Keratinocyte (primary cell): ENCODE results near the gene OR1S1. TPM values are rescaled to one million over a fixed set of nuclear protein-coding genes. Genes with fewer than 3 reads are reported as not detected.
A peak's percentile ranks its signal among the peaks of the same experiment; 100 is the strongest.

Experiments used
- DNase-seq: peaks from one replicate; pipeline ENCODE4 v3.0.0-alpha.2; 2011; ENCODE audit warnings: low read depth, missing footprints, low spot score
- FAIRE-seq: peaks from 2 replicates; lab custom pipeline; 2011; peaks lifted over from hg19 to GRCh38; lab: Jason Lieb, UNC
- H2AFZ ChIP-seq: 2 replicates; pipeline ENCODE4 v1.6.0; 2012; ENCODE audit warnings: low read length, control low read depth, inconsistent platforms; ENCODE audit not compliant: control insufficient read depth
- H3K27ac ChIP-seq: 2 replicates; pipeline ENCODE4 v1.5.1; 2011; ENCODE audit warnings: low read length; ENCODE audit not compliant: control insufficient read depth, insufficient read depth
- H3K27me3 ChIP-seq: 3 replicates; pipeline ENCODE4 v1.6.0; 2011; ENCODE audit warnings: low read length; ENCODE audit not compliant: control insufficient read depth, insufficient read depth; ENCODE audit errors: extremely low read depth
- H3K36me3 ChIP-seq, 2 experiments: 2 replicates in 1 of 2; 3 replicates in 1 of 2; pipeline ENCODE4 v1.5.1; 2011; ENCODE audit warnings: low read length in 2 of 2, mild to moderate bottlenecking in 1 of 2; ENCODE audit not compliant: control insufficient read depth in 2 of 2, insufficient read depth in 2 of 2; ENCODE audit errors: extremely low read depth in 1 of 2
- H3K4me1 ChIP-seq: 3 replicates; pipeline ENCODE4 v1.5.1; 2011; ENCODE audit warnings: low read length; ENCODE audit not compliant: control insufficient read depth, insufficient read depth; ENCODE audit errors: extremely low read depth
- H3K4me2 ChIP-seq: 3 replicates; pipeline ENCODE4 v1.6.0; 2011; ENCODE audit warnings: low read depth, low read length; ENCODE audit not compliant: control insufficient read depth, insufficient read depth; ENCODE audit errors: extremely low read depth
- H3K4me3 ChIP-seq, 3 experiments: fragments of 200-600 bp in 1 of 3; sonication (generic) in 1 of 3; 2 replicates in 2 of 3; 3 replicates in 1 of 3; pipeline ENCODE4 v1.5.1; 2011 to 2016; ENCODE audit warnings: low read length in 3 of 3, mild to moderate bottlenecking in 3 of 3, control low read depth in 2 of 3, inconsistent platforms in 1 of 3, low read depth in 1 of 3, mixed read lengths in 1 of 3, mixed run types in 1 of 3, moderate library complexity in 1 of 3; ENCODE audit not compliant: control insufficient read depth in 2 of 3, insufficient read depth in 2 of 3; ENCODE audit errors: extremely low read depth in 1 of 3
- H3K79me2 ChIP-seq: 2 replicates; pipeline ENCODE4 v1.6.0; 2012; ENCODE audit warnings: low read length; ENCODE audit not compliant: control insufficient read depth, insufficient read depth
- H3K9ac ChIP-seq: 3 replicates; pipeline ENCODE4 v1.6.0; 2011; ENCODE audit warnings: low read length; ENCODE audit not compliant: control insufficient read depth, insufficient read depth; ENCODE audit errors: extremely low read depth
- H3K9me1 ChIP-seq: 3 replicates; pipeline ENCODE4 v1.6.0; 2011; ENCODE audit warnings: low read length; ENCODE audit not compliant: control insufficient read depth, insufficient read depth; ENCODE audit errors: extremely low read depth
- H3K9me3 ChIP-seq: 2 replicates; pipeline ENCODE4 v1.5.1; 2012; ENCODE audit warnings: low read depth, low read length; ENCODE audit not compliant: control insufficient read depth
- H4K20me1 ChIP-seq: 3 replicates; pipeline ENCODE4 v1.6.0; 2011; ENCODE audit warnings: low read length; ENCODE audit not compliant: control insufficient read depth, insufficient read depth; ENCODE audit errors: extremely low read depth
- EZH2 ChIP-seq: IDR thresholded peaks from one replicate; pipeline ENCODE4 v1.6.1; 2012; ENCODE audit warnings: inconsistent platforms, mild to moderate bottlenecking, low read length, moderate library complexity
- dilution Hi-C: fragments of 300-500 bp; cut with MboI; formaldehyde crosslinking; loops from one replicate; pipeline ENCODE4 v1.7.0; 2020; ENCODE audit warnings: low sequenced_read_pairs; ENCODE audit not compliant: extremely low pct_ligation_motif_present
- polyA plus RNA-seq, 5 experiments: library from polyadenylated mRNA; depleted of rRNA in 3 of 5; stranded (reverse) in 3 of 5; stranded (forward) in 1 of 5; unstranded in 1 of 5; fragments of >200 nt; gene quantifications; 1 replicate in 1 of 5; 2 replicates in 3 of 5; 3 replicates in 1 of 5; pipeline versions ENCODE4 v1.2.1 to v1.2.3, GENCODE V29; 2011 to 2012; ENCODE audit warnings: missing spikeins in 2 of 5, low read depth in 1 of 5, low replicate concordance in 1 of 5
- TF ChIP-seq, protein P1 (sequence below), 3 experiments: IDR thresholded peaks in 1 of 3; conservative IDR thresholded peaks in 1 of 3; optimal IDR thresholded peaks in 1 of 3; 2 replicates in 2 of 3; 3 replicates in 1 of 3; pipeline versions ENCODE3 to v1.5.1; 2011; ENCODE audit warnings: low read length in 3 of 3, mild to moderate bottlenecking in 3 of 3, moderate library complexity in 2 of 3, control low read depth in 1 of 3, inconsistent platforms in 1 of 3; ENCODE audit not compliant: insufficient read depth in 2 of 3; ENCODE audit errors: extremely low read depth in 1 of 3

The OR1S1 gene
- polyA plus RNA-seq, 1 donor (not counting 4 experiments of a cell fraction or from before 2014, with no cell fraction given) = not detected

DNA sequence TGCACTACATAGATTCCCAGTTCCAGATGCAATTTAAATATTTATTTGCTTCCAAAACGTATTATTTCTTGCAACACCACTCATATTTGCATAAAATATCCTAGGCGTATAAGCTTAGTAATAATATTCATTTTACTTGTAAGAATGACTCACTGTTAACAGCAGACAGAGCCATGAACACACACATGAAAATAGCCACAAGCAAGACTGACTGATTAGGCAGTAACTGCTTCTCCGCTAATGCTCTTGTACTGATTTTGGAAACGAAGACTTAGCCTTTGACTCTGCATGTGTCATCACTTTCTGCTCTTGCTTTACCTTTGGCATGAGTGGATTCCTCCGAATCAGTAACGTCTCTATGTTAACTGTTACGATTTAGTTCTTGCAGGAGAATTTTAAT lies 10.2 kb downstream of the OR1S1 start:
- dilution Hi-C loops = no loop called here
- Histone ChIP-seq H3K27ac (no peak overlapping the region), H3K9ac (no peak overlapping the region), H3K4me3 (no peak overlapping the region), H3K9me3 (no peaks in the 10 kb centered on the region), H4K20me1 (no peaks in the 10 kb centered on the region), H3K79me2 (no peaks in the 10 kb centered on the region), H3K36me3 (no peaks in the 10 kb centered on the region), H3K9me1 (no peaks in the 10 kb centered on the region), H2AFZ (no peak overlapping the region), H3K27me3 (no peaks in the 10 kb centered on the region), H3K4me2 (no peak overlapping the region), H3K4me1 (peaks cover 12% of the 10 kb centered on the region)
- FAIRE-seq (peak; percentile 88), DNase-seq (peak; percentile 56)
- TF ChIP-seq, protein P1, sequence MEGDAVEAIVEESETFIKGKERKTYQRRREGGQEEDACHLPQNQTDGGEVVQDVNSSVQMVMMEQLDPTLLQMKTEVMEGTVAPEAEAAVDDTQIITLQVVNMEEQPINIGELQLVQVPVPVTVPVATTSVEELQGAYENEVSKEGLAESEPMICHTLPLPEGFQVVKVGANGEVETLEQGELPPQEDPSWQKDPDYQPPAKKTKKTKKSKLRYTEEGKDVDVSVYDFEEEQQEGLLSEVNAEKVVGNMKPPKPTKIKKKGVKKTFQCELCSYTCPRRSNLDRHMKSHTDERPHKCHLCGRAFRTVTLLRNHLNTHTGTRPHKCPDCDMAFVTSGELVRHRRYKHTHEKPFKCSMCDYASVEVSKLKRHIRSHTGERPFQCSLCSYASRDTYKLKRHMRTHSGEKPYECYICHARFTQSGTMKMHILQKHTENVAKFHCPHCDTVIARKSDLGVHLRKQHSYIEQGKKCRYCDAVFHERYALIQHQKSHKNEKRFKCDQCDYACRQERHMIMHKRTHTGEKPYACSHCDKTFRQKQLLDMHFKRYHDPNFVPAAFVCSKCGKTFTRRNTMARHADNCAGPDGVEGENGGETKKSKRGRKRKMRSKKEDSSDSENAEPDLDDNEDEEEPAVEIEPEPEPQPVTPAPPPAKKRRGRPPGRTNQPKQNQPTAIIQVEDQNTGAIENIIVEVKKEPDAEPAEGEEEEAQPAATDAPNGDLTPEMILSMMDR (optimal IDR thresholded peaks at IDR 0.05 in 1 of 3, IDR thresholded peaks at IDR 0.05 in 1 of 3, conservative IDR thresholded peaks at IDR 0.05 in 1 of 3; ENCODE audit: extremely low read depth in 1 of 3, insufficient read depth in 2 of 3, low read length in 3 of 3) = no peak
- no peak for TF ChIP-seq EZH2

DNA sequence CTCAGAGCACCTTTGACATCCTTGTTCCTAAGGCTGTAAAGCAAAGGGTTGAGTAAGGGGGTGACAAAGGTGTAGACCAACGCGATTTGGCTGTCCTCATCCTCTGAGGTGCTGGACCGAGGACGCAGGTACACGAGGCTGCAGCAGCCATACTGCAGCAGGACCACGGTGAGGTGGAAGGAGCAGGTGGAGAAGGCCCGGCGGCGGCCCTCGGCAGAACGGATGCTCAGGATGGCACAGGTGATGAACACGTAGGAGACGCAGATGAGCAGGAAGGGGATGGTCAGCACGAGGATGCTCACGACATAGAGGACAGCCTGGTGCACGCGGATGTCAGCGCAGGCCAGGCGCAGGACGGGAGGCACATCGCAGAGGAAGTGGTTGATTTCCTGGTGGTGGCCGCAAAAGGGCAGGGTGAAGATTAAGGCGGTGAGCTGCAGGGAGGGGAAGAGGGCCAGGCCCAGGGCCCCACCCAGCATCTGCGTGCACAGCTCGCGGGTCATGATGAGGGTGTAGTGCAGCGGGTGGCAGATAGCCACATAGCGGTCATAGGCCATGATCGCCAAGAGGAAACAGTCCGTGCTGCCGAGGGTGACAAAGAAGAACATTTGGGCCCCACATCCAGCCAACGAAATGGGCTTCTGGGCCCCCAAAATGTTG lies 15.6 kb downstream of the OR1S1 start:
- TF ChIP-seq, protein P1 (optimal IDR thresholded peaks at IDR 0.05 in 1 of 3, IDR thresholded peaks at IDR 0.05 in 1 of 3, conservative IDR thresholded peaks at IDR 0.05 in 1 of 3; ENCODE audit: extremely low read depth in 1 of 3, insufficient read depth in 2 of 3, low read length in 3 of 3) = no peak
- no peak for TF ChIP-seq EZH2
- H2AFZ ChIP-seq = no peak overlapping the region
- FAIRE-seq (no peak), DNase-seq (no peak)
- no peak overlapping the region for H3K4me3 ChIP-seq
- H3K36me3 ChIP-seq = no peaks in the 10 kb centered on the region
- H3K4me2 ChIP-seq = no peak overlapping the region
- peaks cover 1% of the 10 kb centered on the region for H3K4me1 ChIP-seq
- no peaks in the 10 kb centered on the region for H3K27me3 ChIP-seq
- H4K20me1 ChIP-seq = no peaks in the 10 kb centered on the region
- H3K9me3 ChIP-seq = no peaks in the 10 kb centered on the region
- H3K79me2 ChIP-seq = no peaks in the 10 kb centered on the region
- H3K9ac ChIP-seq = no peak overlapping the region
- H3K27ac ChIP-seq = no peak overlapping the region
- H3K9me1 ChIP-seq = no peaks in the 10 kb centered on the region
- dilution Hi-C loops = no loop called here
